DOHH2 (cell line): ENCODE data around the gene CEBPZ.

Experiments
- EZH2phosphoT487 ChIP-seq: fragments of 200-600 bp; sonication (generic); IDR thresholded peaks from 2 replicates; pipeline ENCODE4 v1.6.1; 2017; ENCODE audit warnings: borderline replicate concordance, mild to moderate bottlenecking, antibody characterized with exemption, low read length, moderate library complexity, mixed read lengths
- TF ChIP-seq, protein P1 (sequence below): fragments of 200-600 bp; sonication (generic); IDR thresholded peaks from one replicate; pipeline ENCODE4 v1.5.1; 2014; ENCODE audit warnings: antibody characterized with exemption, mild to moderate bottlenecking, low read depth, low read length; ENCODE audit not compliant: poor library complexity, severe bottlenecking

- TF ChIP-seq, protein P1, sequence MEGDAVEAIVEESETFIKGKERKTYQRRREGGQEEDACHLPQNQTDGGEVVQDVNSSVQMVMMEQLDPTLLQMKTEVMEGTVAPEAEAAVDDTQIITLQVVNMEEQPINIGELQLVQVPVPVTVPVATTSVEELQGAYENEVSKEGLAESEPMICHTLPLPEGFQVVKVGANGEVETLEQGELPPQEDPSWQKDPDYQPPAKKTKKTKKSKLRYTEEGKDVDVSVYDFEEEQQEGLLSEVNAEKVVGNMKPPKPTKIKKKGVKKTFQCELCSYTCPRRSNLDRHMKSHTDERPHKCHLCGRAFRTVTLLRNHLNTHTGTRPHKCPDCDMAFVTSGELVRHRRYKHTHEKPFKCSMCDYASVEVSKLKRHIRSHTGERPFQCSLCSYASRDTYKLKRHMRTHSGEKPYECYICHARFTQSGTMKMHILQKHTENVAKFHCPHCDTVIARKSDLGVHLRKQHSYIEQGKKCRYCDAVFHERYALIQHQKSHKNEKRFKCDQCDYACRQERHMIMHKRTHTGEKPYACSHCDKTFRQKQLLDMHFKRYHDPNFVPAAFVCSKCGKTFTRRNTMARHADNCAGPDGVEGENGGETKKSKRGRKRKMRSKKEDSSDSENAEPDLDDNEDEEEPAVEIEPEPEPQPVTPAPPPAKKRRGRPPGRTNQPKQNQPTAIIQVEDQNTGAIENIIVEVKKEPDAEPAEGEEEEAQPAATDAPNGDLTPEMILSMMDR, result no peak
- TF ChIP-seq EZH2phosphoT487, result no peak
Observed at GRCh38 chr2:37271376-37272067, 40.1 kb upstream of the CEBPZ start.
